ENCODE results near the gene SLC26A3.

The SLC26A3 gene

GRCh38 chr7:107837145-107837512, 34.1 kb upstream of the SLC26A3 start:
- no peak for TF ChIP-seq TCF12 (IDR thresholded peaks at IDR 0.05; ENCODE audit: low read depth)
- no peak for TF ChIP-seq REST (IDR thresholded peaks at IDR 0.05; ENCODE audit: low read depth)
- no peak for TF ChIP-seq EGR1 (IDR thresholded peaks at IDR 0.05)
- no peak for TF ChIP-seq YY1 (IDR thresholded peaks at IDR 0.05; ENCODE audit: low read depth)
- TF ChIP-seq NFIC (IDR thresholded peaks at IDR 0.05): no peak
- TF ChIP-seq ZBTB7A (IDR thresholded peaks at IDR 0.05; ENCODE audit: low read depth): no peak
- TF ChIP-seq, protein P1, sequence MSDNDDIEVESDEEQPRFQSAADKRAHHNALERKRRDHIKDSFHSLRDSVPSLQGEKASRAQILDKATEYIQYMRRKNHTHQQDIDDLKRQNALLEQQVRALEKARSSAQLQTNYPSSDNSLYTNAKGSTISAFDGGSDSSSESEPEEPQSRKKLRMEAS (IDR thresholded peaks at IDR 0.05): no peak
- no peak for TF ChIP-seq EP300 (IDR thresholded peaks at IDR 0.05; ENCODE audit: borderline replicate concordance)
- no peak for TF ChIP-seq CEBPB (IDR thresholded peaks at IDR 0.05)

GRCh38 chr7:107836237-107837144, 33.5 kb upstream of the SLC26A3 start:
- TF ChIP-seq YY1 (IDR thresholded peaks at IDR 0.05; ENCODE audit: low read depth) (no peak), REST (IDR thresholded peaks at IDR 0.05; ENCODE audit: low read depth) (no peak), FOXM1 (IDR thresholded peaks at IDR 0.05; ENCODE audit: borderline replicate concordance, low read depth) (no peak), USF1 (IDR thresholded peaks at IDR 0.05) (no peak), TEAD4 (IDR thresholded peaks at IDR 0.05) (no peak), EGR1 (IDR thresholded peaks at IDR 0.05) (no peak), RAD21 (IDR thresholded peaks at IDR 0.05; ENCODE audit: low read depth) (no peak), EP300 (IDR thresholded peaks at IDR 0.05; ENCODE audit: borderline replicate concordance) (no peak), ZBTB7A (IDR thresholded peaks at IDR 0.05; ENCODE audit: low read depth) (no peak), CEBPB (IDR thresholded peaks at IDR 0.05) (no peak), TAF1 (IDR thresholded peaks at IDR 0.05; ENCODE audit: low read depth) (no peak)
- TF ChIP-seq, protein P1 (IDR thresholded peaks at IDR 0.05): no peak

- TF ChIP-seq YY1 (IDR thresholded peaks at IDR 0.05; ENCODE audit: low read depth) (no peak), ZBTB7A (IDR thresholded peaks at IDR 0.05; ENCODE audit: low read depth) (no peak), REST (IDR thresholded peaks at IDR 0.05; ENCODE audit: low read depth) (no peak), TAF1 (IDR thresholded peaks at IDR 0.05; ENCODE audit: low read depth) (no peak), NFIC (IDR thresholded peaks at IDR 0.05) (no peak), USF1 (IDR thresholded peaks at IDR 0.05) (no peak), EGR1 (IDR thresholded peaks at IDR 0.05) (no peak), FOXM1 (IDR thresholded peaks at IDR 0.05; ENCODE audit: borderline replicate concordance, low read depth) (no peak), RAD21 (IDR thresholded peaks at IDR 0.05; ENCODE audit: low read depth) (no peak), CREB1 (IDR thresholded peaks at IDR 0.05; ENCODE audit: low read depth) (no peak)
- TF ChIP-seq, protein P1 (IDR thresholded peaks at IDR 0.05): no peak
Measured at GRCh38 chr7:107834401-107834800, 31.4 kb upstream of the SLC26A3 start.

GRCh38 chr7:107833684-107834106, 30.7 kb upstream of the SLC26A3 start:
- TF ChIP-seq ZBTB7A (IDR thresholded peaks at IDR 0.05; ENCODE audit: low read depth) (no peak), TCF12 (IDR thresholded peaks at IDR 0.05; ENCODE audit: low read depth) (no peak)
